ENCODE data around the gene PIGP. TPM values are rescaled to one million over a fixed set of nuclear protein-coding genes. Genes with fewer than 3 reads are reported as not detected.
A peak's percentile ranks its signal among the peaks of the same experiment; 100 is the strongest.

Gene PIGP
- total RNA-seq, 1 experiment from 2014 or later, result 13.6 TPM

DNA sequence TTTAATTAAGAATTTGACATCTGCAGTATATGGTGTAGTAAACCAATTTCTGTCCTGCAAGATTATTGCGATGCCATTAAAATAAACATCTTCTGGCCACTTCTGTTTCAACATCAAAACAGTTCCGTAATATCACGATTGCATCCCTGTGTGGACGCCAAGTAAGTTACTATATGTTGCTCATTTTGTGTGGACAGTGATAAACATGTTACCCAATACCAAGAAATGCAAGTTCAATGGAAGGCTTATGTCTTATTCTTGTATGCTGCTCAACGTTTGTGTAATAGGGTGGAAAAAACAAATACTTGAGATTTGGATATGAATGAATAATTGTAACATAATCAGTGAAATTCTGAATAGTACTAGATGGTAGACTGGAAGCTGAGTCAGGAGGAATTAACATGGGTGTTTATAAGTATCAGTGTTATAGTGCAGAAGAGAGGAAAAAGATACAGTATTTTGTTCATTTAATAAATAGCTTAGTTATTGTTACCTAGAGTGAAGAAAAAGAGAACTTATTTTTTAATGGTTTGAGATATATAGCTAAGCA, 15.4 kb upstream of the PIGP start:
- Histone ChIP-seq H3K9me3 (replicated peaks) (no peaks in the 10 kb centered on the region), H3K36me3 (peaks cover 49% of the 10 kb centered on the region), H3K4me3 (no peak overlapping the region), H3K27ac (no peak overlapping the region), H3K4me1 (replicated peaks) (peaks cover 14% of the 10 kb centered on the region), H3K27me3 (replicated peaks) (no peaks in the 10 kb centered on the region)
- no peak for DNase-seq (ENCODE audit: low read depth in 1 of 2, low spot score in 2 of 2)

DNA sequence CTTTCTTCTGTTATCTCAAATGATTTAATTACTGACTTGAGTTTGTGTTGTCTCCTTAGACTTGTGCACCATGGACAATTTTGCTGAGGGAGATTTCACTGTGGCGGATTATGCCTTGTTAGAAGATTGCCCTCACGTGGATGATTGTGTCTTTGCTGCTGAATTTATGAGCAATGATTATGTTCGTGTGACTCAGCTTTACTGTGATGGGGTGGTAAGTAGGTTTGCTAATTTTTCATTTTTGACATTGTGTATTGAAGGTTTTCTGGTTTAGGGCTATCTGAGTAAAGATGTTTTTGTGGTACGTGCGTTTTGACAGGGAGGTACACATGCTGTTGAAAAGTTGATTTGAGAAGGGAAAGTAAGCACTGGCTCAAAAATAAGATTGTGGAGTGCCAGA, 14.3 kb upstream of the PIGP start:
- peaks cover 19% of the 10 kb centered on the region for H3K4me1 ChIP-seq (replicated peaks)
- peak in 1 of 2 experiments; percentile 69 for DNase-seq (ENCODE audit: low read depth in 1 of 2, low spot score in 2 of 2)
- H3K9me3 ChIP-seq (replicated peaks), result no peaks in the 10 kb centered on the region
- H3K4me3 ChIP-seq, result no peak overlapping the region
- H3K27me3 ChIP-seq (replicated peaks), result no peaks in the 10 kb centered on the region
- peaks cover 45% of the 10 kb centered on the region for H3K36me3 ChIP-seq
- H3K27ac ChIP-seq, result peak overlapping the region; percentile 32; the same call in 1 of the 2 replicates

GRCh38 chr21:37085726-37086125, 12.9 kb upstream of the PIGP start:
- no peak overlapping the region for H3K27ac ChIP-seq
- no peak for DNase-seq (ENCODE audit: low read depth in 1 of 2, low spot score in 2 of 2)
- H3K9me3 ChIP-seq (replicated peaks), result no peaks in the 10 kb centered on the region
- H3K36me3 ChIP-seq, result peaks cover 33% of the 10 kb centered on the region
- no peaks in the 10 kb centered on the region for H3K27me3 ChIP-seq (replicated peaks)
- H3K4me1 ChIP-seq (replicated peaks), result peaks cover 19% of the 10 kb centered on the region
- no peak overlapping the region for H3K4me3 ChIP-seq

- Histone ChIP-seq H3K36me3 (peaks cover 15% of the 10 kb centered on the region), H3K4me3 (no peak overlapping the region), H3K27me3 (replicated peaks) (no peaks in the 10 kb centered on the region), H3K9me3 (replicated peaks) (no peaks in the 10 kb centered on the region), H3K27ac (no peak overlapping the region), H3K4me1 (replicated peaks) (peaks cover 19% of the 10 kb centered on the region)
- no peak for DNase-seq (ENCODE audit: low read depth in 1 of 2, low spot score in 2 of 2)
These were observed 10.1 kb upstream of the PIGP start for GRCh38 chr21:37082856-37083528.

GRCh38 chr21:37082375-37082774, 9.5 kb upstream of the PIGP start:
- H3K36me3 ChIP-seq, result peaks cover 9% of the 10 kb centered on the region
- H3K27ac ChIP-seq, result no peak overlapping the region
- no peak for DNase-seq (ENCODE audit: low read depth in 1 of 2, low spot score in 2 of 2)
- H3K27me3 ChIP-seq (replicated peaks), result no peaks in the 10 kb centered on the region
- H3K9me3 ChIP-seq (replicated peaks), result no peaks in the 10 kb centered on the region
- no peak overlapping the region for H3K4me3 ChIP-seq
- peaks cover 17% of the 10 kb centered on the region for H3K4me1 ChIP-seq (replicated peaks)

DNA sequence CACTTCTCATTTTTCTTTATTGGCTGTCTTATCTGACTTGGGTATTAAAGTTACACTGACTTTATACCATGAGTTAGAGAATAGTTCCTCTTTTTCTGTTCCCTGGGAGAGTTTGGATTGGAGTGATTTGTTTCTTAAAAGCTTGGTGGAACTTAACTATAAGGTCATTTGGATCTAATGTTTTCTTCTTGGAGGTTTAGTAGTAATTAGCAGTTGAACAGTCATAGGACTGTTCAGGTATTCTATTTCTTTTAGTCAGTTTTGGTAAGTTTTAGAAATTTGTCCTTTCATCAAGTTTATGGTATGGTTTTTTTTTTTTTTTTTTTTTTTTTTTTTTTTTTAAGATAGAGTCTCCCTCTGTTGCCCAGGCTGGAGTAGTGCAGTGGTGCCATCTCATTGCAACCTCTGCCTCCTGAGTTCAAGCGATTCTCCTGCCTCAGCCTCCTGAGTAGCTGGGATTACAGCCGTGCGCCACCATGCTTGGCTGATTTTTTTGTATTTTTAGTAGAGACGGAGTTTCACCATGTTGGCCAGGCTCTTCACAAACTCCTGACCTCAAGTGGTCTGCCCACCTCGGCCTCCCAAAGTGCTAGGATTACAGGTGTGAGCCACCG, 6.4 kb upstream of the PIGP start:
- Histone ChIP-seq H3K4me3 (no peak overlapping the region), H3K9me3 (replicated peaks) (no peaks in the 10 kb centered on the region), H3K36me3 (peaks cover 9% of the 10 kb centered on the region), H3K27ac (no peak overlapping the region), H3K27me3 (replicated peaks) (no peaks in the 10 kb centered on the region), H3K4me1 (replicated peaks) (peaks cover 14% of the 10 kb centered on the region)
- peak in 1 of 2 experiments; percentile 42 for DNase-seq (ENCODE audit: low read depth in 1 of 2, low spot score in 2 of 2)

DNA sequence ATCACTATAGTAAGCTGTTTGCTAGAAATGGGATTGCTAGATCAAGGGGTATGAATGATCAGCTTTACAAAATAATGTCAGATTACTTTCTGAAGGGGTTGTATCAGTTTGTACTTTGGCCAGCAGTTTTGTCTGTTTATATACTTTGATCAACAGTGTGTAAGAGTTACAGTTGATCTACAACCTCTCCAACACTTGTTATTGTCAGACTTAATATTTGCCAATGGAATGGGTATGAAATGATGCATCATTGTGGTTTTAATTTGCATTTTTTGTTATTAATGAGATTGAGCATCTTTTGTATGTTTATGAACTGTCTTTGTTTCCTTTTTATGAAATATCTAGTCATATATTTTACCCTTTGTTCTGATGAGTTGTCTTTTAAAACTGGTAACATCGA, 4.5 kb upstream of the PIGP start:
- Histone ChIP-seq H3K27ac (no peak overlapping the region), H3K36me3 (peaks cover 8% of the 10 kb centered on the region), H3K4me1 (replicated peaks) (peaks cover 9% of the 10 kb centered on the region), H3K4me3 (no peak overlapping the region), H3K9me3 (replicated peaks) (no peaks in the 10 kb centered on the region), H3K27me3 (replicated peaks) (no peaks in the 10 kb centered on the region)
- no peak for DNase-seq (ENCODE audit: low read depth in 1 of 2, low spot score in 2 of 2)

GRCh38 chr21:37076087-37076850, 3.4 kb upstream of the PIGP start:
- no peak for DNase-seq (ENCODE audit: low read depth in 1 of 2, low spot score in 2 of 2)
- Histone ChIP-seq H3K36me3 (peaks cover 8% of the 10 kb centered on the region), H3K27me3 (replicated peaks) (no peaks in the 10 kb centered on the region), H3K4me1 (replicated peaks) (peaks cover 20% of the 10 kb centered on the region), H3K27ac (no peak overlapping the region), H3K4me3 (no peak overlapping the region), H3K9me3 (replicated peaks) (no peaks in the 10 kb centered on the region)

- Histone ChIP-seq H3K4me3 (no peak overlapping the region), H3K36me3 (peaks cover 8% of the 10 kb centered on the region), H3K27me3 (replicated peaks) (no peaks in the 10 kb centered on the region), H3K27ac (no peak overlapping the region), H3K9me3 (replicated peaks) (no peaks in the 10 kb centered on the region), H3K4me1 (replicated peaks) (peaks cover 30% of the 10 kb centered on the region)
- DNase-seq (ENCODE audit: low read depth in 1 of 2, low spot score in 2 of 2), result no peak
These were observed 2.4 kb upstream of the PIGP start for GRCh38 chr21:37075214-37075770.

DNA sequence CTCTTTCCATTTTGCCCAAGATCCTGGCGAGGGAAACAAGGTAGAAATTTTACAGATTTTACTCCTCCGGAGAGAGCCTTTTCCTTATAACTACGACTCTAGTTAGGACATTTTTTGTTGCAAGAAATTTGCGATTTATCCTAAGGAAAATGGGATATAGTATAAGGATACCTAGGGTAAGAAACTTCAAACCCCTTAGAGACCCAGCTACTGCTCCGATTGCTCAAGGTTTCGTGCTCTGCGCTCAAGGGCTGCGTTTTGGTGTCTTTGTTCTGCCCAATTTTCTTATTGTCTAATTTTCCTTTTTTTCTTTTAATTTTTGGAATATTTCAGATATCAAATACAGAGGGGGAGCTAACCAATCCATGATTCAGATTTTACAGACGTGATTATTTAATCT, 1.7 kb upstream of the PIGP start:
- Histone ChIP-seq H3K36me3 (peaks cover 8% of the 10 kb centered on the region), H3K9me3 (replicated peaks) (no peaks in the 10 kb centered on the region), H3K27me3 (replicated peaks) (no peaks in the 10 kb centered on the region), H3K4me1 (replicated peaks) (peaks cover 34% of the 10 kb centered on the region), H3K27ac (0 out of 2 replicates have a peak overlapping the region, but pooled peaks have one; percentile 91), H3K4me3 (peak overlapping the region; percentile 90)
- DNase-seq (ENCODE audit: low read depth in 1 of 2, low spot score in 2 of 2), result no peak

GRCh38 chr21:37074197-37074510, 1.3 kb upstream of the PIGP start:
- peak overlapping the region; percentile 90 for H3K4me3 ChIP-seq
- DNase-seq (ENCODE audit: low read depth in 1 of 2, low spot score in 2 of 2), result peak in 1 of 2 experiments; percentile 44
- no peaks in the 10 kb centered on the region for H3K9me3 ChIP-seq (replicated peaks)
- no peaks in the 10 kb centered on the region for H3K27me3 ChIP-seq (replicated peaks)
- H3K4me1 ChIP-seq (replicated peaks), result peaks cover 34% of the 10 kb centered on the region
- peak overlapping the region; percentile 91; the same call in 1 of the 2 replicates for H3K27ac ChIP-seq
- H3K36me3 ChIP-seq, result peaks cover 8% of the 10 kb centered on the region

- no peaks in the 10 kb centered on the region for H3K9me3 ChIP-seq (replicated peaks)
- peak overlapping the region; percentile 90 for H3K4me3 ChIP-seq
- peak overlapping the region; percentile 91 for H3K27ac ChIP-seq
- H3K36me3 ChIP-seq, result peaks cover 8% of the 10 kb centered on the region
- peaks cover 34% of the 10 kb centered on the region for H3K4me1 ChIP-seq (replicated peaks)
- no peak for DNase-seq (ENCODE audit: low read depth in 1 of 2, low spot score in 2 of 2)
- no peaks in the 10 kb centered on the region for H3K27me3 ChIP-seq (replicated peaks)
These were observed 736 bp upstream of the PIGP start for GRCh38 chr21:37073417-37074196.
